Posterior vena cava (tissue), 2 donors: Measurements from ENCODE around the gene HINT1. TPM values are rescaled to one million over a fixed set of nuclear protein-coding genes. Genes with fewer than 3 reads are reported as not detected.
"Not testable (repeated sequence)": the region's sequence is repeated elsewhere in the genome, so short reads cannot be mapped to it uniquely, and the experiment has no call there.

Source experiments
- DNase-seq: peaks from one replicate; pipeline ENCODE4 v3.0.0-alpha.2; 2020; ENCODE audit warnings: low spot score
- intact Hi-C, 2 donors: fragments of 100-400 bp; cut with DNase I; formaldehyde crosslinking; loops; one replicate each; pipeline versions ENCODE4 v1.14.1 to v1.14.2; 2022 to 2023
- total RNA-seq, 2 donors: library from RNA; stranded (reverse); fragmentation: NEBNext Ultra II Directional; extraction: Animal tissue kit (Norgen Biotek cat#: 25700); gene quantifications; one replicate each; pipeline ENCODE4 v1.2.1, GENCODE V29; 2021
- donor health status: DM: yes; HTN: yes; CAD: no.
- donor health status: DM: yes; HTN: yes; CAD: no.

The HINT1 gene
- total RNA-seq, 2 donors from 2014 or later, result 129 to 156 TPM

DNA sequence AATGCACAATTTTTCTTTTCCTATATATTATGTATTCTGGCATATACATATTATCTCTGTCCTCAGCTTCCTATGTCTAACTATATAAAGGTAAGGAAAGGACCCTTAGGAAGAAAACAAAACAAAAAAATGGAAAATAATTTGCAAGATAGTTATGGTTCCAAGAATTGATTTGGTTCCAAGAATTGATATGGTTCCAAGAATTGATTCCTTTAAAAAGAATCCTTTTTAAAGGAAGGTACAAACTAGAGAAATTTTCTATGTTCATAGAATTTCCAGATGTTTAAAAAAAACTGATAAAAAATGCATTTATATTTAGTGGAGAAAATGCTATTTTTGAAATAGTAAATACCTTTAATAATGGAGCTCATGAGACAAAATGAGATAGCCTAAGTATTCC is 17.8 kb upstream of the HINT1 start:
- DNase-seq, result no peak
- intact Hi-C loops, result no loop called here

DNA sequence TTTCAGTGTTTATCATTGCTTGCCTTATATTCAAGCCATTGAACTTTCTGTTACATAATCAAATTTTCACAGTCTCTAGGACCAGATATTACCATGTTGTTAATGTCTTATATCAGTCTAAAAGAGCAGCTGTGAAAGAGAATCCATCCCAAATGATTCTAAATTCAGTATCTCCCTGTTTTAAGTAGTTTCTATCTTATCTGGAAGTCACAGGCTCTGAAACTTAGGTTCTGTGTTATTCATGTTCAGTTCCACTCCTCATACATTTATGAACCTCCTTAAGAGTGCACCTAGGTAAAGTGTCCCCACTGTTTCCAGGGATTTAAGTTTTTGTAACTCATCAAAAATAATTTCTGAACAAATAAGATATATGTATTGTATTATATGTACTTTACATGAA is 15.4 kb upstream of the HINT1 start:
- DNase-seq, result no peak
- intact Hi-C loops, result no loop called here

- intact Hi-C loops, result no loop called here
- no peak for DNase-seq
These were observed 6.3 kb upstream of the HINT1 start for GRCh38 chr5:131171276-131171810.

DNA sequence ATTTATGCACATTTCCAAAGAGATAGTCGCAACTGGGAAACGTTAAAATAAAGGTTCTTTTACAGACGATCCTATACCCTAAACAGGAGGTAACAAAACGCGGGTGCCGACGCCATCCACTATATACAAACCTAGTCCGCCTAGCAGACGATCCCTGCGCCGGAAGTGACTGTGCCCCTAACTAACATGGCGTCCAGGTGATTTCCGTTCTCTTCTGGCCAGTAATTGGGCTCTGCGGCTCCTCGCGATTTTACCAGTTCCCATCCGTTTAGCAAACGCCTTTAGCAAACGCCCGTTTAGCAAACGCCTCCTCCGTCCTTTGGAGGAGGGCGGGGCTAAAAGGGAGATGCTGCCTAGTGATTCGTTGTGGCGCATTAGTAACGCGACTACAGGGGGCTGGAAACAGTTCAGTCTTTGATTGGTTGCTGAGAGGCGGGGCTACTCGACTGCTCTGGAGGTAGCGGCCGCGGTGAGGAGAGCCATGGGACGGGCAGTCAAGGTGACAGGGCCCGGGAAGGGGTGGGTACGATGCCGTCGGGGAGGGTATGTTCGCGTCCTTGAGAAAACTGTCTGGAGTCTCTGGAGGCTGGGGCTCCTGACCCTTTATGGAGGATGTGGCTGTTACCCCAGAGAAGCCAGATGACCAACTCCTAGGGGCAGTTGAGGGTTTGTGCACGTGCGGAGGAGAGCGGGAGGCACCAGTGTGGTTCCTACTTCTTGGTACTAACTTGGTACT is 5.7 kb upstream of the HINT1 start, which contains the start of gene LYRM7:
Gene LYRM7 (plus strand): TSS at position 405 of the 736 bp plus-strand sequence. CDS start 77 bp downstream, at position 482.
- DNase-seq, result peak; percentile 98
- intact Hi-C loops, result no loop called here

GRCh38 chr5:131169810-131170539 is 4.9 kb upstream of the HINT1 start:
- intact Hi-C loops, result loop anchor here in 1 of 2 donors (10.0 kb wide), 1 partner anchor 245 kb away; no protein-coding TSS in a partner anchor
- DNase-seq, result no peak

GRCh38 chr5:131167615-131168014 is 2.6 kb upstream of the HINT1 start:
- intact Hi-C loops, result loop anchor here in 1 of 2 donors (10.0 kb wide), 1 partner anchor 247 kb away; no protein-coding TSS in a partner anchor
- DNase-seq, result no peak

DNA sequence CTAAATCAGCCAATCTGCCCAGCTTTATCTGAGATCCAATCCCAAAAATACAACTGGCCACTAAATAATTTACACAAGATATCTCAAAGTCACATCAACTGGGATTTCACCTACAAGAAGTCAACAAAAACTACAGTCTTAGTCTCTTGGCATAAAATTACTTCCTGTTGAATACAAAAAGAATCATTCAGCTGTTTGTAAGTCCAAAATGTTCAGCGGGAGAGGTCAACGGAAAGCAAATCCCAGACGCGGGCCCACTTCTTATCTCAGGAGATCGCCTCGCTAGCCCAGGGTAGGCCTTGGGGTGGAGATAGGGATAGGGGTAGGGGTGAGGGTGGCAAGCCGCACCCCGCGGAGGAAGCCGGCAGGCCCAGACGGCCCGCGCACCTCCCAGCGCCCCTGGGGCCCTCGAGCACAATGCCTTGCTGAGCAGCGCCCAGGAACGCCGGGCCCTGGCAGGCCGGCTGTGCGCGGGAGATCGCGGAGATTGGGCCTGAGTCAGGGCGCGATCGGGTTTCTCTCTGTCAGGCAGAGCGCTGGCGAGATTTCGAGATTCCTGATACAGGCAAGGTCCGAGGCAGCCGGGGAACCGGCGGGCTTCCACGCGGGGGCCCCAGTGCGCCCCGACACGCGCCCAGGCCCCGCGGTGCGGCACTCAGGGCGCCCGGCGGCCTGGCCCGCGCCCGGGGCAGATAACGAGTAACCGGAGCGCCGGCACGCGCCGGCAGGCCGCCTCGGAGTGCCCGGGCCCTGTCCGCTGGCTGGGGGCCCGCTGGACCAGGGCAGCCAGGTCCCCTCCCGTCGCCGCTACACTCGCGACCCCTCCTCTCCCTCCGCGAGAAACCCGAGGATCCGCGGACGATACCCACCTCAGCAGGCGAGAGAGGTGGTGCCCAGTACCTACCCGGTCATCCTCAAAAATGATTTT is 601 bp downstream of the HINT1 start:
- DNase-seq, result peak; percentile 89
- intact Hi-C loops, result loop anchor here in 1 of 2 donors (10.0 kb wide), 1 partner anchor 250 kb away; no protein-coding TSS in a partner anchor

GRCh38 chr5:131163276-131164119 is 1.6 kb downstream of the HINT1 start:
- intact Hi-C loops, result loop anchor here in 1 of 2 donors (10.0 kb wide), 1 partner anchor 251 kb away; no protein-coding TSS in a partner anchor
- DNase-seq, result no peak

GRCh38 chr5:131160134-131160533 is 4.9 kb downstream of the HINT1 start:
- DNase-seq, result no peak
- intact Hi-C loops, result loop anchor here in 1 of 2 donors (10.0 kb wide), 1 partner anchor 255 kb away; no protein-coding TSS in a partner anchor

GRCh38 chr5:131156957-131157356 is 8.1 kb downstream of the HINT1 start:
- intact Hi-C loops, result no loop called here
- DNase-seq, result no peak

DNA sequence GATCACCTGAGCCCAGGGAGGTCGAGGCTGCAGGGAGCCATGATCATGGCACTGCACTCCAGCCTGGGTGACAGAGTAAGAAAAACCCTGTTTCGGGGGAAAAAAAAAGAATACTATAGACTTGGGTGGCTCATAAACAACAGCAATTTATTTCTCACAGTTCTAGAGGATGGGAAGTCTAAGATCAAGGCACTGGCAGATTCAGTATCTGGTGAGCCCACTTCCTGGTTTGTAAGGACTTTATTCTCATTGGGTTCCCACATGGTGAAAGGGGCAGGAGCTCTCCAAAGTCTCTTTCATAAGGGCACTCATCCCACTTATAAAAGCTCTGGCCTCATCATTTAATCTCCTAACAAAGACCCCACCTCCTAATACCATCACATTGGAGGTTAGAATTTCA is 8.7 kb downstream of the HINT1 start:
- DNase-seq, result no peak
- intact Hi-C loops, result no loop called here

DNA sequence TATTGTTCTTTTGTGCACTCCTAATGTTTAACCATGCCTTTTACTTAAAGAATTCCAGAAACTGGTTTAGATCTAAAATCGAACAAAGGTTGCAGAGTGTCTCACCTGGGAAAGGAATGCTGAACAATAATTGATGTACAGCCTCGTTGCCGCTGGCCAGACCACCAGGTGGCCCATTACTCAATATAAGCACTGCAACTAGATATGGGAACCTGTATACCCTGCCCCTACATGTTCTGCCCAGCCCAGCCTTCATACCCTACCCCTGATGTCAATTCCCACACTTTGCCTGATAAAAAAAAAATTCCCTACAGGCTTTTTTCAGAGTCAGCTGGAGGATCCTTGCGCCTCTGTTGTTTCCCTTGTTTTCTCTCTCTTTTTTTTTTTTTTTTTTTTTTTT is 13.8 kb downstream of the HINT1 start:
- intact Hi-C loops, result no loop called here
- no peak for DNase-seq

DNA sequence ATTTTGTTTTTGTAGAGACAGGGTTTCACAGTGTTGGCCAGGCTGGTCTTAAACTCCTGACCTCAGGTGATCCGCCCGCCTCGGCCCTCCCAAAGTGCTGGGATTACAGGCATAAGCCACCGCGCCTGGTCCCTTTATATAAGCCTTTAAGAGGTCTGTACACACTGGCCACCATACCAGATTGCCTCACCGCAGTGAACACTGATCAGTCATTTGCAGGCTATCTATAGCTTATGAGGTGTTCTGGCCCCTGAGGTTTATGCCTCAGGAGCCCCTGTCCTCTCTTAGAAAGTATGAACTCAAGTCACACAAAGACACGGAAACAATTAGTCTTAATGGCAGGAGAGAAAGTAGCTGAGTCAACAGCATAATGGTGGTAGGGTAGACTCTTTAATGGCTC is 14.6 kb downstream of the HINT1 start:
- no peak for DNase-seq
- intact Hi-C loops, result no loop called here

DNA sequence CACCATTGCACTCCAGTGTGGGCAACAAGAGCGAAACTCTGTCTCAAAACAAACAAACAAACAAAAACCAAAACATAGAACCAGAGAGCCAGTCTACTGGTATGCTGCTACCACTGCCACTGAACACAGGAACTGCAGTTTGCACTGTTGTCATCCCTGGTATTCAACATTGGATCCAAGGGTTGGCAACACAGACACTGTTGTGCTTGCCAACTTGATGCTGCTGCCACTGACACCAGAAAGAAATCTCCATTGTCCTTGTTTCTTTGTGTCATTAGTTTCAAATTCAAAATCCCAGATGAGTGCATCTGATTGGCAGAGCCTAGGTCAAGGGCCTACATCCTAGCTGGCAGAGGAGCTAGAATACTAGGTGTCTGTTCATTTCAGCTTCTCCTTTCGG is 16.2 kb downstream of the HINT1 start:
- no peak for DNase-seq
- intact Hi-C loops, result no loop called here

GRCh38 chr5:131147258-131147657 is 17.8 kb downstream of the HINT1 start:
- DNase-seq, result no peak
- intact Hi-C loops, result no loop called here

DNA sequence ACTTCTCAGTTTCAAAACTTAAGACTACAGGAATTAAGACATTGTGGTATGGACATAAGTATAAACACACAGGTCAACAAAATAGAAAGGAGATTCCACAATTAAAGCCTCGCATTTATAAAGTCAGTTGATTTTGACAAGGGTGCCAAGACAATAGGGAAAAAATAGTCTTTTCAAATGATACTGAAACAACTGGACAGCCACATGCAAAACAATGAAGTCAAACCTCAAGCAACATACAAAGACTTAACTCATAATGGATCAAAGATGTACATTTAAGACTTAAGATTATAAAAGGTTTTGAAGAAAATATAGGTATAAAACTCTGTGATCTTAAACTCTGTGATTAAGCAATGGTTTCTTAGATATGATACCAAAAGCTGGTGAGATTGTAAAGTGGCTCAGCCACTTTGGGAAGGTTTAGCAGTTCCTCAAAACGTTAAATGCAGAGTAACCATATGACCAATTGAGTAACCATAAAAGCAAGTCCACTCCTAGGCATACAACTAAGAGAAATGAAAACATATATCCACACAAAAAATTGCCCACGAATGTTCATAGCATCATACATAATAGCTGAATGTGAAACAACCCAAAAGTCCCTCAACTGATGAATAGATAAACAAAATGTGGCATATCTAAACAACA is 22.0 kb downstream of the HINT1 start:
- no peak for DNase-seq
- intact Hi-C loops, result no loop called here

DNA sequence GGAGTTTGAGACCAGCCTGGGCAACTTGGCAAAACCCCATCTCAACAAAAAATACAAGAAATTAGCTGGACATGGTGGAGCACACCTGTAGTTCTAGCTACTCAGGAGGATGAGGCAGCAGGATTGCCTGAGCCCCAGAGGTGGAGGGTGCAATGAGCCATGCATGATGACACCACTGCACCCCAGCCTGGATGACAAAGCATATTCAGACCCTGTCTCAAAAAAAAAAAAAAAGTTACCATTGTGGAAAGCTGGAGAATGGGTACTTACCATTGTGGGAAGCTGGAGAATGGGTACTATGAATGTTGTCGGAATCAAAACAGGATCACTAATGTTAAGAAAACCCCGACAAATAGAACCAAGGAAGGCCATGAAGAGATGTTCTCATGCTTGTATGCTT is 25.7 kb downstream of the HINT1 start:
- intact Hi-C loops, result no loop called here

GRCh38 chr5:131138406-131138805 is 26.6 kb downstream of the HINT1 start:
- DNase-seq, intact Hi-C loops: not testable (repeated sequence)

More for the DNA sequence above, 25.7 kb downstream of the HINT1 start:
- DNase-seq, result no peak
